NOMO-1 treated with DMSO at 0.1 percent for 48 hours (cell line): ENCODE measurements around the gene AQP1.

Experiments
- DNase-seq: peaks from one replicate; lab custom pipeline; 2025; ENCODE audit not compliant: unreplicated experiment; lab: John Stamatoyannopoulos, UW

The AQP1 gene

GRCh38 chr7:30911561-30911969, at the start of gene AQP1:
Gene AQP1 (plus strand): TSS chr7:30911853. CDS start chr7:30911910, 57 bp downstream.
- DNase-seq = no peak

GRCh38 chr7:30862995-30863705, 48.5 kb upstream of the AQP1 start:
- no peak for DNase-seq

- DNase-seq = no peak
These were observed 48.0 kb upstream of the AQP1 start for GRCh38 chr7:30863706-30864035.

- no peak for DNase-seq
These were observed 47.6 kb upstream of the AQP1 start for GRCh38 chr7:30864101-30864500.

GRCh38 chr7:30865076-30865475, 46.6 kb upstream of the AQP1 start:
- DNase-seq = no peak

GRCh38 chr7:30865821-30866220, 45.8 kb upstream of the AQP1 start:
- no peak for DNase-seq

GRCh38 chr7:30866939-30867338, 44.7 kb upstream of the AQP1 start:
- no peak for DNase-seq

- DNase-seq = no peak
These were observed 44.2 kb upstream of the AQP1 start for GRCh38 chr7:30867483-30867882.

- no peak for DNase-seq
These were observed 41.6 kb upstream of the AQP1 start for GRCh38 chr7:30869794-30870611.

- DNase-seq = no peak
These were observed 40.7 kb upstream of the AQP1 start for GRCh38 chr7:30870821-30871518.

GRCh38 chr7:30871655-30872054, 40.0 kb upstream of the AQP1 start:
- DNase-seq = no peak

- DNase-seq = no peak
These were observed 38.4 kb upstream of the AQP1 start for GRCh38 chr7:30873207-30873606.

- DNase-seq = no peak
These were observed 38.0 kb upstream of the AQP1 start for GRCh38 chr7:30873656-30874055.

GRCh38 chr7:30874656-30875302, 36.9 kb upstream of the AQP1 start:
- DNase-seq = no peak

- no peak for DNase-seq
These were observed 34.5 kb upstream of the AQP1 start for GRCh38 chr7:30877015-30877769.

- DNase-seq = no peak
These were observed 33.7 kb upstream of the AQP1 start for GRCh38 chr7:30877993-30878392.

- DNase-seq = no peak
These were observed 32.2 kb upstream of the AQP1 start for GRCh38 chr7:30879139-30880124.

- DNase-seq = no peak
These were observed 31.4 kb upstream of the AQP1 start for GRCh38 chr7:30880125-30880720.

GRCh38 chr7:30880941-30881340, 30.7 kb upstream of the AQP1 start:
- DNase-seq = no peak
